ENCODE data around the gene CEACAM8. TPM values are rescaled to one million over a fixed set of nuclear protein-coding genes. Genes with fewer than 3 reads are reported as not detected.
A peak's percentile ranks its signal among the peaks of the same experiment; 100 is the strongest.
"Not testable (repeated sequence)": the region's sequence is repeated elsewhere in the genome, so short reads cannot be mapped to it uniquely, and the experiment has no call there.

Gene CEACAM8
- not detected in 2 replicates for total RNA-seq (2014; rRNA removed; shearing (Covaris generic))

DNA sequence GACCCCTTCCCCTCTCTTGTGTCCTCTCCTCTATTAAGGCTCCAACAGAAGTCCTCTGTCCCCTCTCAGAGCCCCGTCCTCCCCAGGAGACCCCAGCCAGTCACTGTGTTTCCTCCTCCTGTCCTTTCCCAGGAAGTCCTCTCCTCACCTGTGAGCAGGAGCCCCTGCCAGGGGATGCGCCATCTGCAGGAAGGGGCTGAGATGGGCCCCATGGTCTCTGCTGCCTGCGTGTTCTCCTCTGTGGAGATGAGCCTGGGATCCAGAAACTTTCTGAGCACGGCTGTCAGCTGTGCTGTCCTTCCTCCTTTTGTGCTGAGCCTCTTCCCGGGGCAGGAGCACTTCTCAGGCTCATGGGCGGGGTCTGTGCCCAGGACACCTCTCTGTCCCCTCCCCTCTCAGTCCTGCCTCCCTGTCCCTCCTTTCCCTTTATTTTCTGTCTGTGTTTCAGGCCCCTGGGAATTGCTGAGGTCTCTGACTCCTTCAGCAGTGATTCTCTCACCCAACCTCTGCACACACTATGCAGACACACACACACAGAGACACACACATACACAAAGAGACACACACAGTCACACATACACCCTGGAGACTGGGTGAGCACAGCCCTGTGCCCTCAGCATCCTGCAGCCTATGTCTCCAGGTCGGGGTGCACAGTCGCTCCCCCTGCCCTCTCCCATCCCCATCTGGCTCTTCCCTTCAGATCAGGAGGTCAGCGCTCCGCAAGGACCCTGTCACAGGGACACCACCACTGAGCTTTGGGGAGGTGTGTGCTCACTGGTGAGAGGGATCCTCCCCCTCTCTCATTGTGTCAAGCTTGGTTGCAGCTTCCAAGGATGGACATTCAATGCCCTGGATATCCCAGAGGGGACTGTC is at the start of gene CEACAM8:
Gene CEACAM8, minus strand, starts transcription at position 308 of the 873 bp plus-strand sequence. Its CDS starts 96 bp downstream, at position 212.
- DNase-seq (ENCODE audit: low read depth in 1 of 2, low spot score in 2 of 2), result no peak
- Histone ChIP-seq H3K4me1 (replicated peaks) (no peaks in the 10 kb centered on the region), H3K27ac (no peak within 1 kb of the TSS), H3K36me3 (no peaks in the 10 kb centered on the region), H3K4me3 (no peak within 1 kb of the TSS), H3K27me3 (replicated peaks) (0 out of 2 replicates have a peak, but pooled peaks cover 9% of the 10 kb centered on the region), H3K9me3 (replicated peaks) (no peaks in the 10 kb centered on the region)

- not testable (repeated sequence) for H3K4me1 ChIP-seq (replicated peaks); H3K4me3 ChIP-seq; H3K36me3 ChIP-seq; H3K9me3 ChIP-seq (replicated peaks); H3K27ac ChIP-seq; DNase-seq (ENCODE audit: low read depth in 1 of 2, low spot score in 2 of 2)
- peaks cover 13% of the 10 kb centered on the region for H3K27me3 ChIP-seq (replicated peaks)
These were observed 44.8 kb upstream of the CEACAM8 start for GRCh38 chr19:42639324-42640092.

GRCh38 chr19:42635233-42635539 is 40.5 kb upstream of the CEACAM8 start:
- peaks cover 14% of the 10 kb centered on the region for H3K27me3 ChIP-seq (replicated peaks)
- no peaks in the 10 kb centered on the region for H3K4me1 ChIP-seq (replicated peaks)

DNA sequence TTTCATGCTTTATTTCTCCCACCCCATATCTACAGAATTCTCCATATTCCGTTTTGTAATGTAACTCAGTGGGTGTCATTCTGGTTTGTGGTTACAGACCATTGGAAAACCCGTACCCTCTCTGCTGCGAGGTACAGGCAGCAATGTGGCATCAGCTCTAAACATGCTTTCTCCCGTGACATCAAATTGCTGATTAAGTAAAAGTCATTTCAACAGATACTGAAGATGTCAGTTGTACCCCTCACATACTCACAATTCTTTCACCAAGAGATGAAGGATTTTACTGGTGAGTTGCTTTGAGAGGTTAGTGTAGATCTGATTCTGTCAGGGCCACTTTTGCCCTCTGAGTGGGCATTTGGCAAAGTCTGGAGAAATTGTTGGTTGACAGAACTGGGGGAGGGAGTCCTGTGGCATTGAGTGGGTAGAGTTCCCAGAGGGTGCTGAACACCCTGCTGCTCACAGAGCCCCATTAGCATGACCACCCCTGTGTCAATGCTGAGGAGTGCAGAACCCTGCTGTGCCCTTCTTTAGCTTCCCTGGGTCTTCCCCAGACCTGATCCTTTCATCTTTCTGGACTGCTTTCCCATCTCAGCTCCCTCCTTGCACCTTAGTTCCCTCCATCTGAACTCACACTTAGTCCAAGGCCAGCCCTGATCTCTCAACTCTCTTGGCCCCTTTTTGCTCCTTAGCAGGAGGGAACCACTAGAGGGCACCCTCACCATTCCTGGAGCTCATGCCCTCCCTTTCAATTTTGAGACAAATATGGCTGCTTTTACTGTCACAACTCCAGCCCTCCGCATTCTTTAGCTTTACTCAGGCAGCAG is 39.9 kb upstream of the CEACAM8 start:
- Histone ChIP-seq H3K36me3 (no peaks in the 10 kb centered on the region), H3K27me3 (replicated peaks) (peaks cover 14% of the 10 kb centered on the region), H3K4me3 (no peak overlapping the region), H3K4me1 (replicated peaks) (no peaks in the 10 kb centered on the region), H3K27ac (no peak overlapping the region), H3K9me3 (replicated peaks) (no peaks in the 10 kb centered on the region)
- DNase-seq (ENCODE audit: low read depth in 1 of 2, low spot score in 2 of 2), result peak; percentile 34 to 53

More at GRCh38 chr19:42635233-42635539, 40.5 kb upstream of the CEACAM8 start:
- Histone ChIP-seq H3K27ac (no peak overlapping the region), H3K9me3 (replicated peaks) (no peaks in the 10 kb centered on the region), H3K4me3 (no peak overlapping the region), H3K36me3 (no peaks in the 10 kb centered on the region)
- DNase-seq (ENCODE audit: low read depth in 1 of 2, low spot score in 2 of 2), result no peak

GRCh38 chr19:42629191-42629590 is 34.5 kb upstream of the CEACAM8 start:
- H3K36me3 ChIP-seq, result no peaks in the 10 kb centered on the region
- H3K27me3 ChIP-seq (replicated peaks), result peaks cover 6% of the 10 kb centered on the region; the same call in 1 of the 2 replicates
- no peak overlapping the region for H3K4me3 ChIP-seq
- DNase-seq (ENCODE audit: low read depth in 1 of 2, low spot score in 2 of 2), result no peak
- H3K27ac ChIP-seq, result no peak overlapping the region
- no peaks in the 10 kb centered on the region for H3K9me3 ChIP-seq (replicated peaks)
- no peaks in the 10 kb centered on the region for H3K4me1 ChIP-seq (replicated peaks)

GRCh38 chr19:42628411-42629140 is 33.9 kb upstream of the CEACAM8 start:
- no peaks in the 10 kb centered on the region for H3K4me1 ChIP-seq (replicated peaks)
- no peak for DNase-seq (ENCODE audit: low read depth in 1 of 2, low spot score in 2 of 2)
- H3K27ac ChIP-seq, result no peak overlapping the region
- no peaks in the 10 kb centered on the region for H3K9me3 ChIP-seq (replicated peaks)
- H3K27me3 ChIP-seq (replicated peaks), result peaks cover 11% of the 10 kb centered on the region; the same call in 1 of the 2 replicates
- no peak overlapping the region for H3K4me3 ChIP-seq
- H3K36me3 ChIP-seq, result no peaks in the 10 kb centered on the region

DNA sequence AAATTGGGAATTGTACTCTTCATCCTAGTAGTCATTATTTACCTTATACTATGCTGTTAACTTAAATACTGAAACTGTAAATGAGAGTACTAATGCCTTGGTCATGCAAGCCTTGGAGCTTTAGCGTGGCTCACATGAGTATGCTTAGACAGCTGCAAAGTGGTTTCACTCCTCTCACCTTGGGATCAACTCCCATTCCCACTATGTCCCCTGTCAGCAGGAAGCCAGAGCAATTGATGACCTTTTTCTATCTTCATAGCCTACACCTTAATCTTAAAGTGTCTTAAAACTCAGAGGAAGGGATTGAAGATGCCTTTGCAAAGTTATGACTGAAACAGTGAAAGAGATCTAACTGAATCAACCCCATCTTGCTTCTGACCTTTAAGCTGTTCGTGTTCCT is 33.2 kb upstream of the CEACAM8 start:
- Histone ChIP-seq H3K27ac (no peak overlapping the region), H3K36me3 (no peaks in the 10 kb centered on the region), H3K4me3 (no peak overlapping the region), H3K4me1 (replicated peaks) (no peaks in the 10 kb centered on the region), H3K27me3 (replicated peaks) (peaks cover 11% of the 10 kb centered on the region; the same call in 1 of the 2 replicates), H3K9me3 (replicated peaks) (no peaks in the 10 kb centered on the region)
- no peak for DNase-seq (ENCODE audit: low read depth in 1 of 2, low spot score in 2 of 2)

- no peak overlapping the region for H3K27ac ChIP-seq
- DNase-seq (ENCODE audit: low read depth in 1 of 2, low spot score in 2 of 2), result no peak
- H3K36me3 ChIP-seq, result no peaks in the 10 kb centered on the region
- H3K9me3 ChIP-seq (replicated peaks), result no peaks in the 10 kb centered on the region
- peaks cover 11% of the 10 kb centered on the region; the same call in 1 of the 2 replicates for H3K27me3 ChIP-seq (replicated peaks)
- H3K4me1 ChIP-seq (replicated peaks), result no peaks in the 10 kb centered on the region
- no peak overlapping the region for H3K4me3 ChIP-seq
These were observed 31.5 kb upstream of the CEACAM8 start for GRCh38 chr19:42626181-42626580.

GRCh38 chr19:42619271-42619670 is 24.5 kb upstream of the CEACAM8 start:
- Histone ChIP-seq H3K4me1 (replicated peaks) (no peaks in the 10 kb centered on the region), H3K36me3 (no peaks in the 10 kb centered on the region), H3K4me3 (no peak overlapping the region), H3K9me3 (replicated peaks) (no peaks in the 10 kb centered on the region), H3K27me3 (replicated peaks) (peaks cover 41% of the 10 kb centered on the region), H3K27ac (no peak overlapping the region)
- no peak for DNase-seq (ENCODE audit: low read depth in 1 of 2, low spot score in 2 of 2)

GRCh38 chr19:42613666-42614065 is 18.9 kb upstream of the CEACAM8 start:
- DNase-seq (ENCODE audit: low read depth in 1 of 2, low spot score in 2 of 2), result no peak
- Histone ChIP-seq H3K27me3 (replicated peaks) (peaks cover 32% of the 10 kb centered on the region), H3K27ac (no peak overlapping the region), H3K9me3 (replicated peaks) (no peaks in the 10 kb centered on the region), H3K4me1 (replicated peaks) (no peaks in the 10 kb centered on the region), H3K36me3 (no peaks in the 10 kb centered on the region), H3K4me3 (no peak overlapping the region)

- not testable (repeated sequence) for H3K27ac ChIP-seq; H3K36me3 ChIP-seq; H3K4me3 ChIP-seq; H3K4me1 ChIP-seq (replicated peaks); H3K9me3 ChIP-seq (replicated peaks); DNase-seq (ENCODE audit: low read depth in 1 of 2, low spot score in 2 of 2)
- peaks cover 18% of the 10 kb centered on the region for H3K27me3 ChIP-seq (replicated peaks)
These were observed 15.7 kb upstream of the CEACAM8 start for GRCh38 chr19:42610401-42610915.

- H3K27me3 ChIP-seq (replicated peaks), result no peaks in the 10 kb centered on the region; the same call in none of the 2 replicates
- no peak overlapping the region for H3K4me3 ChIP-seq
- H3K36me3 ChIP-seq, result no peaks in the 10 kb centered on the region
- no peaks in the 10 kb centered on the region for H3K4me1 ChIP-seq (replicated peaks)
- no peak overlapping the region for H3K27ac ChIP-seq
- peak; percentile 39 to 64 for DNase-seq (ENCODE audit: low read depth in 1 of 2, low spot score in 2 of 2)
- H3K9me3 ChIP-seq (replicated peaks), result no peaks in the 10 kb centered on the region
These were observed 12.1 kb upstream of the CEACAM8 start for GRCh38 chr19:42606660-42607351.
